ENCODE measurements around the gene SV2C.
"Not testable (repeated sequence)": the region's sequence is repeated elsewhere in the genome, so short reads cannot be mapped to it uniquely, and the experiment has no call there.

Gene SV2C

DNA sequence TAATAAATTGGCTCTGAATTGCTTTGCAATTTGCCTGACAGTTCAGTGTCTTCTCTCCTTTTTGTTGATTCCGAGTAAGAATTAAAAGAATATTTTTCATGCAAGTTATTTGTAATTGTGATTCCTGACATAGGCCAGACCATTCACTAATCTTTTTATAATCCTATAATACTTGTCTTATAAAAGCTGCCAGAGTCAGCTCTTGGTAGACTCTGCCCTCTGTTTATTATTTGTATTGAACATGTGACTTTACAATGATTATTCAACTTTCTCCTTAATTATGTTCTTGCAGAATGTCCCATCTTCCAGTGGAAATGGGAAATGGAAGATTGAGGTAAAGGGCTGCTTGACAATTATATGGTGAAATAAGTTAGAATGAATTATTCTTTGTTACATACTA lies 121.0 kb downstream of the SV2C start:
- DNase-seq (ENCODE audit: low read depth in 2 of 2), result no peak

DNA sequence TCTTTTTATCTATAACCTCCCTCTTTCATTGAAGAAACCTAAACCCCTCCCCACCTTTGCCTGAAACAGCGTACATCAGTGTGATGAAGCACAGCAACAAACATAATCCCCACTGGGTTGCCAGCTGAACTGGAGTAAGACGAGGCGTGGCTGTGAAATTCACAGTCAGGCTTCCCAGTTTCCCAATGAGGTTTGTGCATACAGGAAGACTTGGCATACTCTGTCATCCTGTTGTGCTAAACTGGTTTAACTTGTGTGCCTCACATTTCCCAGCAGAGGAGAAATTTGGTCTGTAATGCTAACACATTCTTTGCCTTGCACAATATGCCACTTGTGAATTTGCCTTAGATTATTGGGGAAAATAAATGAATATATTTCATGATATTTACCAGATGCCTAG lies 121.5 kb downstream of the SV2C start:
- DNase-seq (ENCODE audit: low read depth in 2 of 2), result no peak

DNA sequence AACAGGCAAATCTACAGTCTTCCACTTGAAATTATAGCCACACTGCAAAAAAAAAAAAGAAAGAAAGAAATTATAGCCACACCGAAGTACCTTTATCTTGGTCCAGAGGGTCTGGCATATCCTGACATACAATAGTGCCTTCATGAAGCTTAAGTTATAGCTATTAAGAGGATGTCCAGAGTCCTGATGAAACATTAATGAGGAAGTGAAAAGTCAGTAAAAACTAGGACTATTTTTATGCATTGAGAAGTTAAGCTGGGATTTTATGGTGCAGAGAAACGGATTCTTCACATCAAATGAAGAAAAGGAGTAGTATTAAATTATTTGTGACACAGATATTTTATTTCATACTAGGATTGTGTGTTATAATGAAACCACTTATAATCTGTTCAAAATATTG lies 123.9 kb downstream of the SV2C start:
- no peak for DNase-seq (ENCODE audit: low read depth in 2 of 2)

- no peak for DNase-seq (ENCODE audit: low read depth in 2 of 2)
Observed at GRCh38 chr5:76209297-76209696, 126.1 kb downstream of the SV2C start.

GRCh38 chr5:76210946-76211345 lies 127.8 kb downstream of the SV2C start:
- DNase-seq (ENCODE audit: low read depth in 2 of 2), result no peak

- no peak for DNase-seq (ENCODE audit: low read depth in 2 of 2)
Observed at GRCh38 chr5:76213858-76214257, 130.7 kb downstream of the SV2C start.

DNA sequence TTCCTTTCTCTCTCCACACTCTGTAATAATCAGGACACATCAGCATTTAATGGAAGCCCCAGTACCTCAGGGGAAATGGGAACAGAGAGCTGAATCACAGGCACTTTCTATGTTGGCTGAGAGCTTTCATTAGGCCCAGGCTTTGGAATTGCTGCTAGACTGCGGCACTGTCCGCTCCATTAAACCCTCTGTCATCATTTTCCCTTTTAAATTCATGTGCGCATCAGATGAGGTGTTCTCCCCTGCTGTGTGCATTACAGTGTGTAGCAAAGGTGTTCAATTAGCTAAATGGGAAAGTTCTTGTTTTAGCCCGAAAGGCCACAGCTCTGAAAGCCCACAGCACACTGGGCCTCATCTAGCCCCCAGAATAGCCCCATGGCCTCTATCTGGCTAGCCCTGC lies 133.6 kb downstream of the SV2C start:
- no peak for DNase-seq (ENCODE audit: low read depth in 2 of 2)

GRCh38 chr5:76219636-76220035 lies 136.5 kb downstream of the SV2C start:
- no peak for DNase-seq (ENCODE audit: low read depth in 2 of 2)

DNA sequence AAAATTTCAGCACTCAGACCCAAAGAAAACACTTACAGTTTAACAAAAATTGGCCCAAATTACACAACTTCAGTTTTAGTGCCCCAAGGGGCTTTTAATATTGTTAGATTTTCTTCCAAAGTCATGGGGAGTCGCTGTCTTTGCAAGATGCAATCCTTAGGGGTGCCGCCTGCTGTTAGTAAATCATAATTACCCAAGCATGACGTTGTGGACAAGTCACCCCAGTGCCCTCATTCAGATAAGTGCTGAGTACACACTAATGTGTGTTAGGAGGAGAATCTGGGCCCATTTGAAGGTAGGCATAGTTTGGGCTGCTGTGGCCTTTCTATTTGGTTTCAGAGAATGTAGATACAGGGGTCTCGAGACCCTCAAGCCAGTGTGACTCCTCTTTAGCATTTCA lies 138.1 kb downstream of the SV2C start:
- no peak for DNase-seq (ENCODE audit: low read depth in 2 of 2)

DNA sequence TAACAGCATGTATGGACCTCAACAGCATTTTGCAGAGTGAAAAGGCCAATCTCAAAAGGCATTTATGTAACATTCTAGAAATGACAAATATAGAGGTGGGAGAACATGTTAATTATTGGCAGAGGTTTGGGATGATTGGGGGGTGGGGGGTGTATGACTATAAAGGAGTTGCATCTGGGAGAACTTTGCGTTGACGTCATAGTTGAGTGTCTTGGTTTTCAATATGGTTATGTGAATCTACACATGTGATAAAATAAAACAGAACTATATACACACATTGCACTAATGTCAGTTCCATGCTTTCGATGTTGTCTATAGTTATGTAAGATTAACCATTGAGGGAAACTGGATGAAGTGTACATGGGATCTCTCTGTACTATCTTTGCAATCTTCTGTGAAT lies 139.1 kb downstream of the SV2C start:
- DNase-seq (ENCODE audit: low read depth in 2 of 2), result no peak

GRCh38 chr5:76223696-76224095 lies 140.5 kb downstream of the SV2C start:
- DNase-seq (ENCODE audit: low read depth in 2 of 2), result no peak

DNA sequence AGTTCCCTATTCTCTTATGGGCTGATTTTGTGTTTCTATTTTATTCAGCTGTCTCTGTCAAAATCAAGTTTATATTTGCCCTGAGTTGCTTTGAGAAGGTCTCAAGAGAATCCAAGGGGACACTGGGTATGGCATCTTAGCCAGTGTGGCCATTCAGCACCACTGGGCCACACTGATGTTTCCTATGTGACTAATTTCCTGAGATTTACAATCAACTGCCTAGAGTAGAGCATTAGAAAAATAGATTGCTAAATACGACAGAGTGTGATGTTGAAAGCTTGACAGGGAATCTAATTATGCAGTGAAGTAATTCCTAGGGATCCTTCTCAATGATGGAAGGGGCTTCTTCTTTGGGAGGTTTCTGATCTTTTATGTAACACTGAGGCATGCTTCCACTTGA lies 141.7 kb downstream of the SV2C start:
- DNase-seq (ENCODE audit: low read depth in 2 of 2), result no peak

DNA sequence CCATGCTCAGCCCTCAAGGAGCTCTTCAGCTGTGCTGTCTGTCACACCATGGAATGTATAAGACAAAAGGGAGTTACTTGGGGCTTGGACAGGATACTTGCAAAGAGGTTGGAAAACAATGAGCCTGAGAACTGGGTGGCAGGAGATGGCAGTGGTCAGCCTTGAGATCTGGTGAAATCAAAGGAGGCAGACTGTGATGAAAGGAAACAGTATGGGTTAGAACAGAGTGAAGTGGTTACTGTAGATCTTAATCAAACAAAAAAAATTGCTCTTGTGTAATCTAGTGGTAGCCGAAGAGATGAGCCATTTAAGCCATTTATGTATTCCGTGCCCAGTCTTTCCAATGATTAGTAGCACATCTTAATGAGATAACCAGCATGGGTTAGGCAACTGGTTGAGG lies 142.2 kb downstream of the SV2C start:
- no peak for DNase-seq (ENCODE audit: low read depth in 2 of 2)

DNA sequence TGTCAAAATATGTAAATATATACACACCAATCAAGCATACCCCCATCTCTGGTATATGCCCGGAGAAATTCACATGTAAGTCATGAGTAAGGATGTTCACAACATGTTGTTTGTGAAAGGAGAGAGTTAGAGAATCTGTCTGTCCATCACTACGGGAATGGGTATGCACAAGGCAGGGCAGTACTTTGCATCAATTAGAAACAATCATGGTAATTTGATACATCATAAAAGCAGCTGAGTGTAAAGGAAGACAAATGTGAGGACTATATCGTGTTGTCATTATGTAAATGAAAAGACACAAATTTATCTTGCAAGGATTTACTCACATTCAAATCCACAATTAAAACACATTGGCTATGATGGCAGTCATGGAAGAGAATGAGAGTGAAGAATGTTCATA lies 146.7 kb downstream of the SV2C start:
- no peak for DNase-seq (ENCODE audit: low read depth in 2 of 2)

DNA sequence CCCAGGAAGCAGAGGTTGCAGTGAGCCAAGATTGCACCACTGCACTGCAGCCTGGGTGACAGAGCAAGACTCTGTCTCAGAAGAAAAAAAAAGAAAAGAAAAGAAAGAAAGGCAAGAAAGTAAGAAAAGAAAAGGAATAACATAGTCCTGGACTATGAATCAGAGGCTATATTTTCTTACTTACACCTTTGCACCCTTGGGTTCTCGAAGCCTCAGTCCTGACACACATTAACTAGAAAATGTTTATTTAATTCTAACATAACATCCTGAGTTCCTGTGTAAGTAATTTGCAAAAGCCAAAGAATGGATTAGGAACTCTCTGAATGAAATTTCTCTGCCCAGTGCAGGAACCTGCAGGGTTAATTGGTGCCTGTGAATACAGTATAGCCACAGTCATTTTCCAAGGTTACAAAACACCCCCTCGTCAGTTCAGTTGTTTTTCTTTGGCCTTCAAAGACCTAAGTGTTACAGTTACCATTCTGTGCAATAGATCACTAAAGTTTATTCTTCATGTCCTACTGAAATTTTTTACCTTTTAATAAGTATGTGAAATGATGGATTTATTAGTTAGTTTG lies 147.6 kb downstream of the SV2C start:
- no peak for DNase-seq (ENCODE audit: low read depth in 2 of 2)

- no peak for DNase-seq (ENCODE audit: low read depth in 2 of 2)
Observed at GRCh38 chr5:76234665-76235064, 151.5 kb downstream of the SV2C start.

GRCh38 chr5:76236684-76237083 lies 153.5 kb downstream of the SV2C start:
- DNase-seq (ENCODE audit: low read depth in 2 of 2), result no peak

DNA sequence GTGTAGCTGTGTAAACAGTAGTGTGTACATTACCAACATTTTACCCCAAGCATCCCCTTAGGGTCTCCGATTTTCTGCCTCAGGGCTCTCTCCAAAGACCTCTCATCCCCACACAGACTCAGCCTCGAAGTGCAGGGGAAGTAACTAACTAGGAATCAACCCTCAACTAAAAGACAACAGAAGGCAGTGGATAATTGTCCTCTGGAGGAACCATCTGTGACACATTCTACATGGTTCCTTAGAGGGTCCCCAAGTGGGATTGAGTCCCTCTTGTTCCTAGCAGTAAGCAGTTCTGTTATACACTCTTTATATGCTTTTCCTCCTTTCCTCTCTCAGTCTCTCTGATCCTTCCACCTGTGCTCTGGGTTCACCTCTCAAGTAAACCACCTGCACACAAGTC lies 157.2 kb downstream of the SV2C start:
- no peak for DNase-seq (ENCODE audit: low read depth in 2 of 2)

DNA sequence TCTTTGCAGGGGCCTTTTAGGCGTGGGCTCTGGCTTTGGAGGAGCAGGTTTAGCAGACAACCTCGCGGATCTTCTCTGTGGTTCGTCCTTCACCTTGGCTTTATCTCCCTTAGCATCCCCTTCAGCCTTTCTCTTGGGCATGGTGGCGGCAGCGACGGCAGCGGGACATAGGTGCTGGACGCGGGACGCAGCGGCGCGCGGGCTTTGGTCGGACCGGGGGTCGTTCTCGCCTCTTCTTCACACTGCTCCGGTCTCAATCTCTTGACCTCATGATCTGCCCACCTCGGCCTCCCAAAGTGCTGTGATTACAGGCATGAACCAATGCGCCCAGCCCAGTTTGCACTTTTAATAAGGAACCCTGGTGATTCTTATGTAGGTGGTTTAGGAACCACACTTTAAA lies 159.0 kb downstream of the SV2C start:
- DNase-seq (ENCODE audit: low read depth in 2 of 2), result not testable (repeated sequence)

- no peak for DNase-seq (ENCODE audit: low read depth in 2 of 2)
Observed at GRCh38 chr5:76245590-76245989, 162.4 kb downstream of the SV2C start.

- DNase-seq (ENCODE audit: low read depth in 2 of 2), result no peak
Observed at GRCh38 chr5:76249621-76250020, 166.4 kb downstream of the SV2C start.

DNA sequence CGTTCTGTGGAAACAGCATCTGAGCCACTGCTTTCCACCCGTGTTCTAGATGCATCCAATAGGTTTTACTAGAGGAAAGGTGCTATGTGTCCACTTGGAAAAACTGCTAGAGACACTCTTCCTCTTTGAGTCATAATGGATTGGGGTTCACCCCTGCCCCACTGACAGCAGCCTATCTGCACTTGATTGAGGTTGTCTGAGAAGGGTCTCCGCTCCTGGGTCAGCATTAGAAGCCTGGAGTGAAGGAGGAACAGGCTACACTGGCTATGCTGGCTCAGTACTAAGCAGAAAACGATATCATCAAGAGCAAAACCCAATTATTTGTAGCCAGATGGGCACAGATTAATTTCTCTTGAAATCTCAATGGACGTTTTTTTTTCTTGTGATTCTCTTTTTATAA lies 167.3 kb downstream of the SV2C start:
- no peak for DNase-seq (ENCODE audit: low read depth in 2 of 2)

DNA sequence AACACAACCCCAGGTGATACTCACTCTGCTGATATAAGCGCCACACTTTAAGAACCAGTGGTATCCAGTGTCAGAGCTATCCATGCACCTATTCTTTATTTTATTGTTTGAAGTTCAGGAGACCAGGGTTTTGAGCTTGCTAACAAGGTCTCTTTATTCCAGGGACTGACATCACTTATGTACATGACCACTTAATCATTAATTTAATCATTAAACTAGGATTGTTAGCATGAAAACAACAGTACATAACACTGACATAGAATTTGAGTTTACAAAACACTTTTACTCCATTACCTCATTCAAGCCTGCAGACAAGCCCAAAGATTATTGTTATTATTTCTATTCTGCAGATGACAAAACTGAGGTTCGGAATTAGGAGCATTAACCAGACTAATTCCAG lies 168.5 kb downstream of the SV2C start:
- DNase-seq (ENCODE audit: low read depth in 2 of 2), result no peak

DNA sequence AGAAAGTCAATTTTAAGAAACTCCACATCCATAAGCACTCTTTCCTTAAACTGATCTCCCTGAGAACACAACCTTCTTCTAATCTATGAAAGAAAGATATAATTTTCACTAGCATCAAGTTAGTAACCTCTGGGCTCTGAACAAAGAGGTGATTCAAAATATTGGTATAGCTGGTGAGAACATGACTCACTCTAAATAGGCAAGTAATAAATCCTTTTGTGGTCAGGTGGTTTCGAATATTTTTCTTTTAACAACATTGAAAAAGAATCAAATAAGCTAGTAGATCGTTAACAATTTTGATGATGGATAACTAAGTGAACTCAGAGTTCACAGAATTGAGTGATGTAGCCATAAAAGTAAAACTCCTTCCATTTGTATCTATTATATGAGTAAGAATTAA lies 169.3 kb downstream of the SV2C start:
- DNase-seq (ENCODE audit: low read depth in 2 of 2), result no peak
